ENCODE results near the gene PNMA6E. TPM values are rescaled to one million over a fixed set of nuclear protein-coding genes. Genes with fewer than 3 reads are reported as not detected.

PNMA6E gene
- total and polyA plus RNA-seq, 9 of the 15 experiments (the other 6 are each of a cell fraction or from before 2014, with no cell fraction given), result 0.03 TPM; not detected in 8

- Histone ChIP-seq H3K9ac (ENCODE audit: insufficient read depth in 1 of 2, low read depth in 2 of 2, low read length in 2 of 2) (no peak overlapping the region), H4K20me1 (replicated peaks; ENCODE audit: control insufficient read depth, insufficient read depth, low read length) (no peaks in the 10 kb centered on the region), H3K4me1 (replicated peaks in 1 of 2; ENCODE audit: control insufficient read depth in 2 of 2, insufficient read depth in 2 of 2, low read length in 2 of 2) (peaks cover 0 to 4% of the 10 kb centered on the region in 2 experiments; a peak in 1 of 5 replicates), H3K9me1 (ENCODE audit: control insufficient read depth, insufficient read depth, low read length) (no peaks in the 10 kb centered on the region), H3K27ac (ENCODE audit: extremely low read depth, low read depth, low read length) (no peak overlapping the region), H3K4me3 (no peak overlapping the region), H3K36me3 (ENCODE audit: control insufficient read depth, insufficient read depth, low read length) (no peaks in the 10 kb centered on the region), H3K9me3 (replicated peaks; ENCODE audit: control insufficient read depth, insufficient read depth, low read depth, low read length) (no peaks in the 10 kb centered on the region), H3K4me2 (ENCODE audit: insufficient read depth, low read length) (no peak overlapping the region), H3K27me3 (ENCODE audit: control insufficient read depth in 2 of 2, insufficient read depth in 2 of 2, low read length in 2 of 2) (peaks cover 7 to 21% of the 10 kb centered on the region in 2 experiments; a peak in 4 of 5 replicates), H3K79me2 (ENCODE audit: control insufficient read depth, insufficient read depth, low read length) (no peaks in the 10 kb centered on the region), H2AFZ (ENCODE audit: low read depth, low read length) (no peak overlapping the region)
- 8% methylated on average over 3 of the region's 3 CpGs for WGBS (ENCODE audit: insufficient coverage, low coverage, missing lambda C conversion rate)
- peak; percentile 97 for TF ChIP-seq ZNF134 (CRISPR knock-in tag; conservative IDR thresholded peaks at IDR 0.05)
- peak; percentile 59 for TF ChIP-seq RBM25 (IDR thresholded peaks at IDR 0.05; ENCODE audit: low read depth, low read length, severe bottlenecking)
- no peak for TF ChIP-seq CHCHD3 (CRISPR knock-in tag; IDR thresholded peaks at IDR 0.05)
- TF ChIP-seq, protein P1, sequence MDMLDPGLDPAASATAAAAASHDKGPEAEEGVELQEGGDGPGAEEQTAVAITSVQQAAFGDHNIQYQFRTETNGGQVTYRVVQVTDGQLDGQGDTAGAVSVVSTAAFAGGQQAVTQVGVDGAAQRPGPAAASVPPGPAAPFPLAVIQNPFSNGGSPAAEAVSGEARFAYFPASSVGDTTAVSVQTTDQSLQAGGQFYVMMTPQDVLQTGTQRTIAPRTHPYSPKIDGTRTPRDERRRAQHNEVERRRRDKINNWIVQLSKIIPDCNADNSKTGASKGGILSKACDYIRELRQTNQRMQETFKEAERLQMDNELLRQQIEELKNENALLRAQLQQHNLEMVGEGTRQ (CRISPR knock-in tag; IDR thresholded peaks at IDR 0.05), result no peak
- TF ChIP-seq, protein P2, sequence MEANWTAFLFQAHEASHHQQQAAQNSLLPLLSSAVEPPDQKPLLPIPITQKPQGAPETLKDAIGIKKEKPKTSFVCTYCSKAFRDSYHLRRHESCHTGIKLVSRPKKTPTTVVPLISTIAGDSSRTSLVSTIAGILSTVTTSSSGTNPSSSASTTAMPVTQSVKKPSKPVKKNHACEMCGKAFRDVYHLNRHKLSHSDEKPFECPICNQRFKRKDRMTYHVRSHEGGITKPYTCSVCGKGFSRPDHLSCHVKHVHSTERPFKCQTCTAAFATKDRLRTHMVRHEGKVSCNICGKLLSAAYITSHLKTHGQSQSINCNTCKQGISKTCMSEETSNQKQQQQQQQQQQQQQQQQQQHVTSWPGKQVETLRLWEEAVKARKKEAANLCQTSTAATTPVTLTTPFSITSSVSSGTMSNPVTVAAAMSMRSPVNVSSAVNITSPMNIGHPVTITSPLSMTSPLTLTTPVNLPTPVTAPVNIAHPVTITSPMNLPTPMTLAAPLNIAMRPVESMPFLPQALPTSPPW (CRISPR knock-in tag; IDR thresholded peaks at IDR 0.05), result no peak
- TF ChIP-seq NFIX (CRISPR knock-in tag; IDR thresholded peaks at IDR 0.05; ENCODE audit: low read depth), result no peak
- no peak for TF ChIP-seq ZNF3 (CRISPR knock-in tag; IDR thresholded peaks at IDR 0.05)
- POLR2A ChIA-PET, result no interaction called here
- BruUV-seq (replicated peaks), result no TSS peak
- DNase-seq (ENCODE audit: extremely low read depth in 1 of 4, low spot score in 3 of 4) (no peak), FAIRE-seq (no peak), ATAC-seq (no peak)
- CTCF ChIA-PET (ENCODE audit: low intra/inter-chr PET ratio), result no interaction called here
- in situ Hi-C loops (cut with MboI), result no loop called here
- intact Hi-C loops (cut with micrococcal nuclease), result loop anchor here (5.0 to 10.0 kb wide), 2 partner anchors 34 to 401 kb away; partner anchors contain the start of gene PNMA6E
Measured at GRCh38 chrX:153435845-153436244, 34.7 kb upstream of the PNMA6E start.

All from K562 (cell line).